Measurements from ENCODE around the gene DCC. TPM values are rescaled to one million over a fixed set of nuclear protein-coding genes. Genes with fewer than 3 reads are reported as not detected.

DCC gene
- total RNA-seq, 3 donors from 2014 or later: under 0.01 to 1.6 (median 0.15) TPM

DNA sequence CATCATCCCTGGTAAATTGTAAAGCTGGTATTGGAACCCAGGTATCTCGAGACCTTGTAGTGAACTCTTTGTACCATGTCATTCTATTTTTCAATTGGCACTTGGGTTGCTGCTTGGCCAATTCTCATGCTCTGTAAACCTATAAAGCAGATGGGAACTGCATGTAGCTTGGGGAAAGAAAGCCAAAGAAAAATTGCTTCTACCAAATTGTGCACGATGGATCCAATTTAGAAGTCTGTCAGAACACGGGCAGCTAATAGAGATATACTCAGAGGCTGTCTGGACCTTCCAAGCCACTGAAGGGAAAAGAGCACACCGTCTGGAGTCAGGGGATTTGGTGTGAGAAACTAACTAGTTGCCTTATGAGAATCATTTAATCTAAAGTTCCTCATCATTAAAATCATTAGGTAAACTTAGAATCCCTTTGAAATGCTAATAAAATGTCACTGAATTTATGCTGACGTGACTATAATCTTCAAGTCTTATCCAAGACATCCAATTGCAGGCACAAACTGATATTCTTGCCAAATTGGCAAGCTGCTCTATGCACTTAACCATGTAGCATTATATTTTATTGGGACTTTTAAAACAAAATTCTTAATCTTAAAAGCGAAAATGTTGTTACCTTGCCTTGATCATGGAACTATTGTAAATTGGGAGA lies 206.8 kb downstream of the DCC start:
- H3K27ac ChIP-seq: no peak overlapping the region
- no peak for TF ChIP-seq POLR2AphosphoS5 (IDR thresholded peaks at IDR 0.05)
- TF ChIP-seq, protein P1, sequence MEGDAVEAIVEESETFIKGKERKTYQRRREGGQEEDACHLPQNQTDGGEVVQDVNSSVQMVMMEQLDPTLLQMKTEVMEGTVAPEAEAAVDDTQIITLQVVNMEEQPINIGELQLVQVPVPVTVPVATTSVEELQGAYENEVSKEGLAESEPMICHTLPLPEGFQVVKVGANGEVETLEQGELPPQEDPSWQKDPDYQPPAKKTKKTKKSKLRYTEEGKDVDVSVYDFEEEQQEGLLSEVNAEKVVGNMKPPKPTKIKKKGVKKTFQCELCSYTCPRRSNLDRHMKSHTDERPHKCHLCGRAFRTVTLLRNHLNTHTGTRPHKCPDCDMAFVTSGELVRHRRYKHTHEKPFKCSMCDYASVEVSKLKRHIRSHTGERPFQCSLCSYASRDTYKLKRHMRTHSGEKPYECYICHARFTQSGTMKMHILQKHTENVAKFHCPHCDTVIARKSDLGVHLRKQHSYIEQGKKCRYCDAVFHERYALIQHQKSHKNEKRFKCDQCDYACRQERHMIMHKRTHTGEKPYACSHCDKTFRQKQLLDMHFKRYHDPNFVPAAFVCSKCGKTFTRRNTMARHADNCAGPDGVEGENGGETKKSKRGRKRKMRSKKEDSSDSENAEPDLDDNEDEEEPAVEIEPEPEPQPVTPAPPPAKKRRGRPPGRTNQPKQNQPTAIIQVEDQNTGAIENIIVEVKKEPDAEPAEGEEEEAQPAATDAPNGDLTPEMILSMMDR (IDR thresholded peaks at IDR 0.05): no peak
- no peak for TF ChIP-seq POLR2A (IDR thresholded peaks at IDR 0.05)
- no peak overlapping the region for H3K4me3 ChIP-seq
- H3K27me3 ChIP-seq: no peaks in the 10 kb centered on the region
- H3K9me3 ChIP-seq: no peaks in the 10 kb centered on the region
- H3K36me3 ChIP-seq: no peaks in the 10 kb centered on the region
- intact Hi-C loops (cut with DNase I; ENCODE audit: low total_unique reads): no loop called here
- DNase-seq (ENCODE audit: low spot score in 2 of 2): no peak
- H3K4me1 ChIP-seq: no peaks in the 10 kb centered on the region

DNA sequence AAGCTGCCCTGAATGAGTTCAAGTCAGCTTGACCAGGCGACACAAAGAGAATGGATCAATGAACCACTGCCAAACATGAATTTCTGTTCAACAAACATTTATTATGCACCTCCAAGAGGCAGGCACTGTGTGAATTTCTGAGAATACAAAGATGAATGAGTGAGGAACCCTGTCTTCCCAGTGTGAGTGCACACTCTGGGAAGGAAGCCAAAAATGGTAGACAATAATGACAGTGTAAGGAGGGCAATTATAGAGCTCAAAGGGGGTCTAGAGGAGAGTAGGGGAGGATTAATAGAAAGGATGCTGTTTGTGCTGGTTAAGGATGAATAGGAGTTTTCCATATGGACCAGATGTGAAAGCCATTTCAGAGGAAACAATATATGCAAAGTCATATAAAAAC lies 213.4 kb downstream of the DCC start:
- no peaks in the 10 kb centered on the region for H3K4me1 ChIP-seq
- no peak overlapping the region for H3K27ac ChIP-seq
- no peaks in the 10 kb centered on the region for H3K27me3 ChIP-seq
- TF ChIP-seq POLR2AphosphoS5 (IDR thresholded peaks at IDR 0.05): no peak
- TF ChIP-seq, protein P1 (IDR thresholded peaks at IDR 0.05): no peak
- no peak for TF ChIP-seq POLR2A (IDR thresholded peaks at IDR 0.05)
- intact Hi-C loops (cut with DNase I; ENCODE audit: low total_unique reads): no loop called here
- H3K9me3 ChIP-seq: no peaks in the 10 kb centered on the region
- DNase-seq (ENCODE audit: low spot score in 2 of 2): no peak
- no peak overlapping the region for H3K4me3 ChIP-seq
- H3K36me3 ChIP-seq: no peaks in the 10 kb centered on the region

- Histone ChIP-seq H3K36me3 (no peaks in the 10 kb centered on the region), H3K4me1 (no peaks in the 10 kb centered on the region), H3K27me3 (no peaks in the 10 kb centered on the region), H3K4me3 (no peak overlapping the region), H3K9me3 (no peaks in the 10 kb centered on the region), H3K27ac (no peak overlapping the region)
- no peak for TF ChIP-seq POLR2A (IDR thresholded peaks at IDR 0.05)
- TF ChIP-seq POLR2AphosphoS5 (IDR thresholded peaks at IDR 0.05): no peak
- TF ChIP-seq, protein P1 (IDR thresholded peaks at IDR 0.05): no peak
- intact Hi-C loops (cut with DNase I; ENCODE audit: low total_unique reads): no loop called here
- DNase-seq (ENCODE audit: low spot score in 2 of 2): no peak
These were observed 214.2 kb downstream of the DCC start for GRCh38 chr18:52554180-52554579.

DNA sequence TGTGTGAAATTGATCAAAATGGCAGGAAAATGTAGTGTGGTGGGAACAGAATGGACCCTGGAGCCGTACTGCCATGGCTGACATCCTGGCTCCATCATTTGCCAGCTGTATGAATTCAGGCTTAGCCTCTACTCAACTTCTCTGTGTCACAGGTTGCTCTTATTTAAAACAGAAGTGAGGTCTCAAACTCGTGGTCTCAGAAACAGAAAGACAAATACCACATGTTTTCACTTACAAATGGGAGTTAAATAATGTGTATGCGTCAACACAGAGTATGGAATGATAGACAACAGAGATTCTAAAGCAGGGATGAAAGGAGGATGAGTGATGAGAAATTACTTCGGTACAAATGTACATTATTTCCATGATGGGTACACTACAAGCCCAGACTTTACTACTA lies 227.4 kb downstream of the DCC start:
- Histone ChIP-seq H3K36me3 (no peaks in the 10 kb centered on the region), H3K27ac (no peak overlapping the region), H3K27me3 (no peaks in the 10 kb centered on the region), H3K4me3 (no peak overlapping the region), H3K9me3 (no peaks in the 10 kb centered on the region), H3K4me1 (no peaks in the 10 kb centered on the region)
- no peak for DNase-seq (ENCODE audit: low spot score in 2 of 2)
- TF ChIP-seq POLR2AphosphoS5 (IDR thresholded peaks at IDR 0.05): no peak
- TF ChIP-seq, protein P1 (IDR thresholded peaks at IDR 0.05): no peak
- TF ChIP-seq POLR2A (IDR thresholded peaks at IDR 0.05): no peak
- intact Hi-C loops (cut with DNase I; ENCODE audit: low total_unique reads): no loop called here

GRCh38 chr18:52569492-52569891 lies 229.5 kb downstream of the DCC start:
- H3K27ac ChIP-seq: no peak overlapping the region
- H3K4me1 ChIP-seq: no peaks in the 10 kb centered on the region
- H3K27me3 ChIP-seq: no peaks in the 10 kb centered on the region
- DNase-seq (ENCODE audit: low spot score in 2 of 2): no peak
- no peaks in the 10 kb centered on the region for H3K36me3 ChIP-seq
- H3K4me3 ChIP-seq: no peak overlapping the region
- intact Hi-C loops (cut with DNase I; ENCODE audit: low total_unique reads): no loop called here
- no peak for TF ChIP-seq POLR2AphosphoS5 (IDR thresholded peaks at IDR 0.05)
- TF ChIP-seq, protein P1 (IDR thresholded peaks at IDR 0.05): no peak
- no peak for TF ChIP-seq POLR2A (IDR thresholded peaks at IDR 0.05)
- H3K9me3 ChIP-seq: no peaks in the 10 kb centered on the region
